HepG2 (cell line): ENCODE results near the gene SEPTIN10. TPM values are rescaled to one million over a fixed set of nuclear protein-coding genes. Genes with fewer than 3 reads are reported as not detected.

Source experiments
- ATAC-seq: fragments of 200-7000 bp; cut with Tn5 transposase; 3 replicates; pipeline ENCODE4 v1.9.1; 2020; ENCODE audit warnings: mild to moderate bottlenecking, moderate library complexity
- BruUV-seq: library from RNA; stranded (reverse); fragments of 400-500 nt; replicated peaks from 2 replicates; lab custom pipeline; 2021; lab: Mats Ljungman, UMichigan
- CTCF ChIA-PET: fragments of 300-600 bp; formaldehyde crosslinking; extraction: SDS; loops from one replicate; lab custom pipeline; 2021; ENCODE audit warnings: low total read pairs, inconsistent platforms, low intra/inter-chr PET ratio; lab: Yijun Ruan, JAX
- POLR2A ChIA-PET: fragments of 350-600 bp; sonication (Branson Sonifier 250); formaldehyde crosslinking; loops from one replicate; lab custom pipeline; 2020; ENCODE audit warnings: antibody characterized with exemption, inconsistent platforms; lab: Yijun Ruan, JAX
- DNase-seq: peaks from one replicate; pipeline ENCODE4 v3.0.0-alpha.2; 2015; ENCODE audit warnings: low spot score
- FAIRE-seq: peaks from 3 replicates; lab custom pipeline; 2011; peaks lifted over from hg19 to GRCh38; lab: Jason Lieb, UNC
- H2AFZ ChIP-seq: one replicate; pipeline ENCODE4 v1.6.1; 2011; ENCODE audit warnings: low read length, inconsistent platforms
- H3K27ac ChIP-seq: fragments of 300-600 bp; 3 replicates; pipeline ENCODE4 v1.8.0; 2011; ENCODE audit warnings: mixed run types, mild to moderate bottlenecking, mixed read lengths, low read length, inconsistent platforms; ENCODE audit not compliant: insufficient read depth; ENCODE audit errors: extremely low read length
- H3K27me3 ChIP-seq, 2 experiments: fragments of 200-600 bp in 1 of 2; 2 replicates in 1 of 2; 3 replicates in 1 of 2; pipeline versions ENCODE4 v1.6.0 to v1.8.0; 2011; ENCODE audit warnings: low read length in 2 of 2, mild to moderate bottlenecking in 2 of 2, moderate library complexity in 2 of 2, inconsistent platforms in 1 of 2; ENCODE audit not compliant: insufficient read depth in 2 of 2, control insufficient read depth in 1 of 2
- H3K36me3 ChIP-seq, 2 experiments: fragments of 200-600 bp in 1 of 2; replicated peaks in 1 of 2; 2 replicates in 1 of 2; 3 replicates in 1 of 2; pipeline versions ENCODE4 v1.5.1 to v1.8.0; 2011; ENCODE audit warnings: low read length in 2 of 2, inconsistent platforms in 1 of 2; ENCODE audit not compliant: insufficient read depth in 2 of 2, control insufficient read depth in 1 of 2
- H3K4me1 ChIP-seq: 2 replicates; pipeline ENCODE4 v1.5.1; 2012; ENCODE audit warnings: low read length, inconsistent platforms; ENCODE audit not compliant: insufficient read depth
- H3K4me2 ChIP-seq: 2 replicates; pipeline ENCODE4 v1.6.0; 2011; ENCODE audit warnings: low read depth, low read length, inconsistent platforms
- H3K4me3 ChIP-seq, 3 experiments: fragments of 200-600 bp in 1 of 3; sonication (generic), shearing (Covaris generic) in 1 of 3; replicated peaks in 1 of 3; 2 replicates each; pipeline ENCODE4 v1.5.1; 2011 to 2016; ENCODE audit warnings: low read length in 3 of 3, inconsistent platforms in 2 of 3, low read depth in 2 of 3, mild to moderate bottlenecking in 2 of 3, control low read depth in 1 of 3, mixed read lengths in 1 of 3; ENCODE audit not compliant: insufficient read depth in 1 of 3
- H3K79me2 ChIP-seq: one replicate; pipeline ENCODE4 v1.6.1; 2011; ENCODE audit warnings: low read length, inconsistent platforms; ENCODE audit not compliant: insufficient read depth
- H3K9ac ChIP-seq: 2 replicates; pipeline ENCODE4 v1.6.0; 2011; ENCODE audit warnings: mild to moderate bottlenecking, low read depth, low read length, inconsistent platforms; ENCODE audit not compliant: insufficient read depth
- H3K9me3 ChIP-seq: 2 replicates; pipeline ENCODE4 v1.5.1; 2012; ENCODE audit warnings: mild to moderate bottlenecking, low read length
- H4K20me1 ChIP-seq: 2 replicates; pipeline ENCODE4 v1.6.0; 2011; ENCODE audit warnings: inconsistent platforms, mild to moderate bottlenecking, low read length, moderate library complexity; ENCODE audit not compliant: insufficient read depth
- ATF1 ChIP-seq: IDR thresholded peaks from 2 replicates; pipeline ENCODE4 v1.6.1; 2016; ENCODE audit warnings: mild to moderate bottlenecking, control low read depth
- DBP ChIP-seq: sonication (generic); formaldehyde crosslinking; IDR thresholded peaks from 2 replicates; pipeline ENCODE4 v1.4.0; 2020; ENCODE audit warnings: missing genetic modification reagents; ENCODE audit errors: not compliant biosample characterization
- ELF3 ChIP-seq: IDR thresholded peaks from 2 replicates; pipeline ENCODE4 v1.6.1; 2016; ENCODE audit warnings: missing genetic modification reagents, missing compliant biosample characterization
- FLYWCH1 ChIP-seq: sonication (generic); formaldehyde crosslinking; IDR thresholded peaks from 2 replicates; pipeline ENCODE4 v1.8.1; 2023; ENCODE audit warnings: mild to moderate bottlenecking, missing genetic modification reagents
- HNF4A ChIP-seq: sonication (generic); formaldehyde crosslinking; IDR thresholded peaks from 2 replicates; pipeline ENCODE4 v1.4.0; 2020; ENCODE audit warnings: missing genetic modification reagents
- HOXA7 ChIP-seq: sonication (generic); formaldehyde crosslinking; IDR thresholded peaks from 2 replicates; pipeline ENCODE4 v1.8.1; 2022; ENCODE audit warnings: mild to moderate bottlenecking, missing genetic modification reagents, moderate library complexity
- KDM5B ChIP-seq: sonication (generic); formaldehyde crosslinking; IDR thresholded peaks from 2 replicates; pipeline ENCODE4 v1.4.0; 2020; ENCODE audit warnings: missing genetic modification reagents, mild to moderate bottlenecking, borderline replicate concordance
- MBD4 ChIP-seq: IDR thresholded peaks from 2 replicates; pipeline ENCODE4 v1.6.1; 2012; ENCODE audit warnings: low read length, inconsistent platforms, borderline replicate concordance
- RFX3 ChIP-seq: IDR thresholded peaks from 2 replicates; pipeline ENCODE4 v1.6.1; 2016; ENCODE audit warnings: missing biosample characterization, missing genetic modification reagents
- RORA ChIP-seq: sonication (generic); formaldehyde crosslinking; IDR thresholded peaks from 2 replicates; pipeline ENCODE4 v1.5.0; 2020; ENCODE audit warnings: mild to moderate bottlenecking, missing genetic modification reagents, moderate library complexity
- SMAD9 ChIP-seq: sonication (generic); formaldehyde crosslinking; IDR thresholded peaks from 2 replicates; pipeline ENCODE4 v1.5.1; 2020; ENCODE audit warnings: mild to moderate bottlenecking, missing genetic modification reagents
- SNAPC2 ChIP-seq: sonication (generic); formaldehyde crosslinking; IDR thresholded peaks from 2 replicates; pipeline ENCODE4 v1.8.1; 2022; ENCODE audit warnings: mild to moderate bottlenecking, missing genetic modification reagents
- SRY ChIP-seq: sonication (generic); formaldehyde crosslinking; IDR thresholded peaks from 2 replicates; pipeline ENCODE4 v1.8.0; 2022; ENCODE audit warnings: mild to moderate bottlenecking, missing genetic modification reagents
- TBX2 ChIP-seq: sonication (generic); formaldehyde crosslinking; IDR thresholded peaks from 2 replicates; pipeline ENCODE4 v1.5.0; 2020; ENCODE audit warnings: missing genetic modification reagents, mild to moderate bottlenecking, borderline replicate concordance
- ZC3H4 ChIP-seq: sonication (generic); formaldehyde crosslinking; IDR thresholded peaks from 2 replicates; pipeline ENCODE4 v1.4.0; 2020; ENCODE audit warnings: missing genetic modification reagents, borderline replicate concordance
- ZFP62 ChIP-seq: sonication (generic); formaldehyde crosslinking; IDR thresholded peaks from 2 replicates; pipeline ENCODE4 v1.4.0; 2020; ENCODE audit warnings: missing genetic modification reagents
- ZFP90 ChIP-seq: sonication (generic); formaldehyde crosslinking; IDR thresholded peaks from 2 replicates; pipeline ENCODE4 v1.8.0; 2022; ENCODE audit warnings: missing genetic modification reagents, mild to moderate bottlenecking, inconsistent platforms, borderline replicate concordance
- ZNF17 ChIP-seq: sonication (generic); formaldehyde crosslinking; IDR thresholded peaks from 2 replicates; pipeline ENCODE4 v1.5.0; 2020; ENCODE audit warnings: mild to moderate bottlenecking, missing genetic modification reagents
- ZNF33B ChIP-seq: sonication (generic); formaldehyde crosslinking; IDR thresholded peaks from 2 replicates; pipeline ENCODE4 v1.5.1; 2020; ENCODE audit warnings: mild to moderate bottlenecking, missing genetic modification reagents
- ZNF354B ChIP-seq: sonication (generic); formaldehyde crosslinking; IDR thresholded peaks from 2 replicates; pipeline ENCODE4 v1.8.0; 2022; ENCODE audit warnings: mild to moderate bottlenecking, missing genetic modification reagents
- ZNF557 ChIP-seq: sonication (generic); formaldehyde crosslinking; IDR thresholded peaks from 2 replicates; pipeline ENCODE4 v1.4.0; 2020; ENCODE audit warnings: missing genetic modification reagents
- ZNF761 ChIP-seq: sonication (generic); formaldehyde crosslinking; conservative IDR thresholded peaks from 2 replicates; pipeline ENCODE4 v1.4.0; 2020; ENCODE audit warnings: mild to moderate bottlenecking, missing genetic modification reagents
- ZNF772 ChIP-seq: sonication (generic); formaldehyde crosslinking; IDR thresholded peaks from 2 replicates; pipeline ENCODE4 v1.5.0; 2020; ENCODE audit warnings: mild to moderate bottlenecking, missing genetic modification reagents
- ZSCAN12 ChIP-seq: sonication (generic); formaldehyde crosslinking; IDR thresholded peaks from 2 replicates; pipeline ENCODE4 v1.9.0; 2021; ENCODE audit warnings: mild to moderate bottlenecking, missing genetic modification reagents
- WGBS: methylation state at CpG from one replicate; pipeline ENCODE4 v1.1.6; 2017; ENCODE audit warnings: low lambda C conversion rate; 5-methylcytosine and 5-hydroxymethylcytosine counted together
- in situ Hi-C: cut with HindIII; loops from 2 replicates; pipeline ENCODE4 v1.10.0; 2017; ENCODE audit warnings: low pct_unique_long_range_greater_than_20kb; ENCODE audit not compliant: extremely low pct_ligation_motif_present
- intact Hi-C: fragments of 100-400 bp; cut with micrococcal nuclease; formaldehyde crosslinking; loops from one replicate; pipeline ENCODE4 v1.10.0; 2022; ENCODE audit not compliant: unreplicated experiment
- polyA plus RNA-seq, 8 experiments: library from polyadenylated mRNA; depleted of rRNA in 3 of 8; stranded (reverse) in 7 of 8; unstranded in 1 of 8; fragments of >200 nt; fragmentation: Illumina TruSeq in 4 of 8; extraction: Trizol in 4 of 8; gene quantifications; 2 replicates each; pipeline versions ENCODE4 v1.2.1 to v1.2.3, GENCODE V29; 2011 to 2016; ENCODE audit warnings: low read depth in 4 of 8, missing spikeins in 1 of 8, mixed read lengths in 1 of 8; ENCODE audit not compliant: insufficient read depth in 1 of 8
- total RNA-seq, 5 experiments: library from RNA; depleted of rRNA; stranded (reverse); fragments of >200 nt; fragmentation: Illumina TruSeq; extraction: Trizol; gene quantifications; 2 replicates each; pipeline ENCODE4 v1.2.3, GENCODE V29; 2016; ENCODE audit warnings: low read depth in 1 of 5
- TF ChIP-seq, protein P1 (sequence below): sonication (generic); formaldehyde crosslinking; conservative IDR thresholded peaks from 2 replicates; pipeline ENCODE4 v1.5.0; 2020; ENCODE audit warnings: missing genetic modification reagents

Gene SEPTIN10
- total and polyA plus RNA-seq, 2 of the 13 experiments (the other 11 are each of a cell fraction or from before 2014, with no cell fraction given) = 45.8 to 67.5 TPM

DNA sequence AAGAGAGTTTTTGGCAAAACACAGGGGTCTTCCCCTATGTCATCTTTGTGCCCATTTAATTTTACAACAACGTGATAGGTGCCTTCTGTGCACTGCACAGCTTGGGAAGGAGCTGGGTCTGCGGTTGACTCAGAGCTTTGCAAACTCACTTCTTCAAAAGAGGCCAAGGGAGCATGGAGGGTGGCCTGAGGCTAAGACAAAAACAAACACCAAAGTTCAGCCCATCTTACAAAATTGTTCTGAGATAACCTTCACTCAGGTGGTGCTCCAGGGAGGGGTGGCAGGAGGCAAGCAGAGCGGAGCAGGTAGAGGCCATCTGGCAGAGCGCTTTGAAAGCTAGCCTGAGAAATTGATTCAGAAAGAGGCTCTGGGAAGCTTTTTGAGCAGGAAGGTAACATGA is 10.2 kb upstream of the SEPTIN10 start (continued):
- no peak for TF ChIP-seq ZSCAN12 (CRISPR knock-in tag)
- TF ChIP-seq ZFP62 (CRISPR knock-in tag) = no peak
- TF ChIP-seq SMAD9 (CRISPR knock-in tag) = no peak
- TF ChIP-seq, all 625 proteins: peak for 52

DNA sequence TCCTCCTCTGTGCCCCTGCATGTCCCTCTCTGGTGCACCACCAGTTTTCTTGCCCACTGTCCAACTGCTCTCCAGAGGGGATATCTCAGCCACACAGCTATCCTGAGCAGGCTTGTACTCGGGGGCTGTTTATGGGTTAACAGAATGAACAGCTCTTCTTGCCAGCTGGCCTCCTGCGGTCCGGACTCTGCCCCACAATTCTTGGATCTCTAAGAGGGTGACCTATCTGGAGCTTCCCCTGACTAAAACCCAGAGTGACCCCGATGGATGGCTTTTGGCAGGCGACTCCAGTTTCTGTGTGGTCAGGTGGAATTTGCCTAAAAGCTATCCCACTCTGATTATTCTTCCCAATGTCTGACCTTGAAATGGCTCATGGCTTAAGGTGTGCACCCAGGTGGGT is 9.5 kb upstream of the SEPTIN10 start:
- BruUV-seq = no TSS peak
- FAIRE-seq (no peak), ATAC-seq (peak; percentile 68), DNase-seq (no peak)
- H3K9ac ChIP-seq = peak overlapping the region; percentile 32
- no peaks in the 10 kb centered on the region for H3K36me3 ChIP-seq
- H3K9me3 ChIP-seq = no peaks in the 10 kb centered on the region
- peaks cover 58% of the 10 kb centered on the region for H3K4me1 ChIP-seq
- peaks cover 12% of the 10 kb centered on the region for H3K79me2 ChIP-seq
- peak overlapping the region; percentile 38 for H2AFZ ChIP-seq
- H3K4me3 ChIP-seq = peak overlapping the region in 2 of 3 experiments; percentile 17 to 45; a peak in 3 of 6 replicates
- CTCF ChIA-PET = no interaction called here
- H3K27me3 ChIP-seq = no peaks in the 10 kb centered on the region
- POLR2A ChIA-PET = interaction anchor here (0.5 to 5.6 kb wide), 6 partner anchors 9 to 1090 kb away, joined by 3 to 55 read pairs (median 6); partner anchors contain the start of genes SEPTIN10 and SOWAHC
- H3K4me2 ChIP-seq = peak overlapping the region; percentile 69
- H3K27ac ChIP-seq = peak overlapping the region; percentile 33
- 6% methylated on average over 5 of the region's 5 CpGs for WGBS
- peaks cover 6% of the 10 kb centered on the region; the same call in 1 of the 2 replicates for H4K20me1 ChIP-seq
- in situ Hi-C loops (no loop called here), intact Hi-C loops (no loop called here)
- no peak for TF ChIP-seq SNAPC2
- TF ChIP-seq HOXA7 (CRISPR knock-in tag) = no peak
- no peak for TF ChIP-seq RORA
- TF ChIP-seq MBD4 = no peak
- no peak for TF ChIP-seq TBX2 (CRISPR knock-in tag)
- 0 out of 2 replicates have a peak, but pooled peaks have one; percentile 56 for TF ChIP-seq ZNF761 (CRISPR knock-in tag)
- TF ChIP-seq, protein P1, sequence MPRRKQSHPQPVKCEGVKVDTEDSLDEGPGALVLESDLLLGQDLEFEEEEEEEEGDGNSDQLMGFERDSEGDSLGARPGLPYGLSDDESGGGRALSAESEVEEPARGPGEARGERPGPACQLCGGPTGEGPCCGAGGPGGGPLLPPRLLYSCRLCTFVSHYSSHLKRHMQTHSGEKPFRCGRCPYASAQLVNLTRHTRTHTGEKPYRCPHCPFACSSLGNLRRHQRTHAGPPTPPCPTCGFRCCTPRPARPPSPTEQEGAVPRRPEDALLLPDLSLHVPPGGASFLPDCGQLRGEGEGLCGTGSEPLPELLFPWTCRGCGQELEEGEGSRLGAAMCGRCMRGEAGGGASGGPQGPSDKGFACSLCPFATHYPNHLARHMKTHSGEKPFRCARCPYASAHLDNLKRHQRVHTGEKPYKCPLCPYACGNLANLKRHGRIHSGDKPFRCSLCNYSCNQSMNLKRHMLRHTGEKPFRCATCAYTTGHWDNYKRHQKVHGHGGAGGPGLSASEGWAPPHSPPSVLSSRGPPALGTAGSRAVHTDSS (CRISPR knock-in tag) = no peak
- 0 out of 2 replicates have a peak, but pooled peaks have one; percentile 12 for TF ChIP-seq ATF1
- no peak for TF ChIP-seq ELF3
- TF ChIP-seq ZFP90 (CRISPR knock-in tag) = no peak
- TF ChIP-seq RFX3 = no peak
- TF ChIP-seq ZC3H4 = no peak
- TF ChIP-seq KDM5B (CRISPR knock-in tag) = 0 out of 2 replicates have a peak, but pooled peaks have one; percentile 9
- TF ChIP-seq ZNF17 (CRISPR knock-in tag) = no peak
- TF ChIP-seq FLYWCH1 (CRISPR knock-in tag) = no peak
- no peak for TF ChIP-seq ZNF33B (CRISPR knock-in tag)
- TF ChIP-seq ZNF772 (CRISPR knock-in tag) = no peak
- TF ChIP-seq ZNF354B (CRISPR knock-in tag) = no peak
- no peak for TF ChIP-seq DBP (CRISPR knock-in tag)
- TF ChIP-seq SRY (CRISPR knock-in tag) = no peak
- peak; percentile 35; the same call in 1 of the 2 replicates for TF ChIP-seq HNF4A
- TF ChIP-seq ZNF557 (CRISPR knock-in tag) = no peak
